Stimulated activated CD8-positive, alpha-beta memory T cell treated with anti-CD3 and anti-CD28 coated beads, Interleukin-15, amount 100 ng/mL, for 24 hours (primary cell): ENCODE data around the gene ACKR2.
A peak's percentile ranks its signal among the peaks of the same experiment; 100 is the strongest.

Experiments used
- DNase-seq: peaks from one replicate; pipeline ENCODE4 v3.0.0-alpha.2; 2020; ENCODE audit warnings: low read depth

ACKR2 gene

GRCh38 chr3:42809202-42809601, at the start of gene ACKR2:
Gene ACKR2, plus strand, starts transcription at chr3:42809445. Its CDS starts 55,058 bp downstream, at chr3:42864503.
- DNase-seq, result no peak

- no peak for DNase-seq
Measured at GRCh38 chr3:42762046-42762724, 47.1 kb upstream of the ACKR2 start.

- DNase-seq, result no peak
Measured at GRCh38 chr3:42763021-42763420, 46.2 kb upstream of the ACKR2 start.

- DNase-seq, result no peak
Measured at GRCh38 chr3:42764115-42764514, 45.1 kb upstream of the ACKR2 start.

- DNase-seq, result no peak
Measured at GRCh38 chr3:42764561-42765295, 44.5 kb upstream of the ACKR2 start.

- DNase-seq, result no peak
Measured at GRCh38 chr3:42769477-42770131, 39.6 kb upstream of the ACKR2 start.

- DNase-seq, result no peak
Measured at GRCh38 chr3:42771271-42771670, 38.0 kb upstream of the ACKR2 start.

GRCh38 chr3:42772670-42773408, 36.4 kb upstream of the ACKR2 start, which contains the start of gene CCDC13:
Gene CCDC13, minus strand, starts transcription at chr3:42773253. Its CDS starts 14,908 bp downstream, at chr3:42758345.
- peak; percentile 81 for DNase-seq

- no peak for DNase-seq
Measured at GRCh38 chr3:42773409-42773751, 35.9 kb upstream of the ACKR2 start.

GRCh38 chr3:42778644-42779043, 30.6 kb upstream of the ACKR2 start:
- DNase-seq, result no peak

- no peak for DNase-seq
Measured at GRCh38 chr3:42780398-42780797, 28.8 kb upstream of the ACKR2 start.

- no peak for DNase-seq
Measured at GRCh38 chr3:42780892-42781700, 28.1 kb upstream of the ACKR2 start.

GRCh38 chr3:42786212-42786611, 23.0 kb upstream of the ACKR2 start:
- DNase-seq, result no peak

GRCh38 chr3:42786631-42787030, 22.6 kb upstream of the ACKR2 start:
- no peak for DNase-seq

- DNase-seq, result no peak
Measured at GRCh38 chr3:42790714-42791229, 18.5 kb upstream of the ACKR2 start.

- DNase-seq, result no peak
Measured at GRCh38 chr3:42795621-42796181, 13.5 kb upstream of the ACKR2 start.

- DNase-seq, result no peak
Measured at GRCh38 chr3:42796332-42796885, 12.8 kb upstream of the ACKR2 start.

GRCh38 chr3:42799376-42799775, 9.9 kb upstream of the ACKR2 start:
- no peak for DNase-seq

GRCh38 chr3:42800251-42800650, 9.0 kb upstream of the ACKR2 start:
- DNase-seq, result no peak

GRCh38 chr3:42801048-42801620, 8.1 kb upstream of the ACKR2 start:
- DNase-seq, result no peak
